Astrocyte (in vitro differentiated cells and primary cell): ENCODE results near the gene IGF1R. TPM values are rescaled to one million over a fixed set of nuclear protein-coding genes. Genes with fewer than 3 reads are reported as not detected.

Experiments
- DNase-seq: peaks from one replicate; pipeline ENCODE4 v3.0.0-alpha.2; 2010; ENCODE audit warnings: low read depth
- FAIRE-seq: peaks from 2 replicates; lab custom pipeline; 2011; peaks lifted over from hg19 to GRCh38; lab: Jason Lieb, UNC
- H2AFZ ChIP-seq: 2 replicates; pipeline ENCODE4 v1.6.0; 2012; ENCODE audit warnings: low read depth, low read length, inconsistent platforms
- H3K27ac ChIP-seq: 2 replicates; pipeline ENCODE4 v1.5.1; 2011; ENCODE audit warnings: low read depth, low read length, inconsistent platforms
- H3K27me3 ChIP-seq: 2 replicates; pipeline ENCODE4 v1.6.0; 2011; ENCODE audit warnings: low read length, inconsistent platforms; ENCODE audit not compliant: insufficient read depth
- H3K36me3 ChIP-seq: 2 replicates; pipeline ENCODE4 v1.5.1; 2011; ENCODE audit warnings: low read length, inconsistent platforms; ENCODE audit not compliant: insufficient read depth
- H3K4me1 ChIP-seq: 2 replicates; pipeline ENCODE4 v1.5.1; 2011; ENCODE audit warnings: low read length, inconsistent platforms; ENCODE audit not compliant: insufficient read depth
- H3K4me2 ChIP-seq: 2 replicates; pipeline ENCODE4 v1.6.0; 2012; ENCODE audit warnings: low read length, inconsistent platforms
- H3K4me3 ChIP-seq: 2 replicates; pipeline ENCODE4 v1.5.1; 2011; ENCODE audit warnings: low read depth, mild to moderate bottlenecking, low read length, inconsistent platforms; ENCODE audit not compliant: insufficient read depth
- H3K79me2 ChIP-seq: 2 replicates; pipeline ENCODE4 v1.6.0; 2012; ENCODE audit warnings: mild to moderate bottlenecking, low read length, inconsistent platforms; ENCODE audit not compliant: insufficient read depth
- H3K9ac ChIP-seq: 2 replicates; pipeline ENCODE4 v1.6.0; 2012; ENCODE audit warnings: mild to moderate bottlenecking, low read length, inconsistent platforms
- H3K9me3 ChIP-seq: 2 replicates; pipeline ENCODE4 v1.5.1; 2012; ENCODE audit warnings: low read depth, mild to moderate bottlenecking, low read length, inconsistent platforms; ENCODE audit not compliant: insufficient read depth
- H4K20me1 ChIP-seq: 2 replicates; pipeline ENCODE4 v1.6.0; 2012; ENCODE audit warnings: low read length, inconsistent platforms; ENCODE audit not compliant: insufficient read depth
- H3K27ac Mint-ChIP-seq: one replicate; pipeline ENCODE4 v1.8.0; 2021; ENCODE audit warnings: mild to moderate bottlenecking, mixed read lengths; ENCODE audit not compliant: unreplicated experiment
- H3K27me3 Mint-ChIP-seq: one replicate; pipeline ENCODE4 v1.8.0; 2021; ENCODE audit warnings: low read depth, mixed read lengths; ENCODE audit not compliant: unreplicated experiment
- H3K36me3 Mint-ChIP-seq: one replicate; pipeline ENCODE4 v1.8.0; 2021; ENCODE audit warnings: low read depth, mixed read lengths; ENCODE audit not compliant: unreplicated experiment
- H3K4me1 Mint-ChIP-seq: one replicate; pipeline ENCODE4 v1.8.0; 2021; ENCODE audit warnings: low read depth, mixed read lengths; ENCODE audit not compliant: unreplicated experiment
- H3K4me3 Mint-ChIP-seq: one replicate; pipeline ENCODE4 v1.8.0; 2021; ENCODE audit warnings: mild to moderate bottlenecking, moderate library complexity, mixed read lengths; ENCODE audit not compliant: unreplicated experiment
- H3K9me3 Mint-ChIP-seq: one replicate; pipeline ENCODE4 v1.8.0; 2021; ENCODE audit warnings: mild to moderate bottlenecking, mixed read lengths; ENCODE audit not compliant: unreplicated experiment
- EZH2 ChIP-seq: IDR thresholded peaks from 2 replicates; pipeline ENCODE4 v1.6.1; 2012; ENCODE audit warnings: mild to moderate bottlenecking, low read length, inconsistent platforms; ENCODE audit not compliant: insufficient read depth
- total RNA-seq: library from RNA; stranded (reverse); gene quantifications from 2 replicates; pipeline ENCODE4 v1.2.1, GENCODE V29; 2021
- TF ChIP-seq, protein P1 (sequence below): IDR thresholded peaks from 2 replicates; pipeline ENCODE4 v1.5.1; 2011; ENCODE audit warnings: low read depth, mild to moderate bottlenecking, inconsistent platforms, low read length, moderate library complexity; ENCODE audit not compliant: insufficient read depth

The IGF1R gene
- total RNA-seq, 1 donor from 2014 or later: 270 TPM

DNA sequence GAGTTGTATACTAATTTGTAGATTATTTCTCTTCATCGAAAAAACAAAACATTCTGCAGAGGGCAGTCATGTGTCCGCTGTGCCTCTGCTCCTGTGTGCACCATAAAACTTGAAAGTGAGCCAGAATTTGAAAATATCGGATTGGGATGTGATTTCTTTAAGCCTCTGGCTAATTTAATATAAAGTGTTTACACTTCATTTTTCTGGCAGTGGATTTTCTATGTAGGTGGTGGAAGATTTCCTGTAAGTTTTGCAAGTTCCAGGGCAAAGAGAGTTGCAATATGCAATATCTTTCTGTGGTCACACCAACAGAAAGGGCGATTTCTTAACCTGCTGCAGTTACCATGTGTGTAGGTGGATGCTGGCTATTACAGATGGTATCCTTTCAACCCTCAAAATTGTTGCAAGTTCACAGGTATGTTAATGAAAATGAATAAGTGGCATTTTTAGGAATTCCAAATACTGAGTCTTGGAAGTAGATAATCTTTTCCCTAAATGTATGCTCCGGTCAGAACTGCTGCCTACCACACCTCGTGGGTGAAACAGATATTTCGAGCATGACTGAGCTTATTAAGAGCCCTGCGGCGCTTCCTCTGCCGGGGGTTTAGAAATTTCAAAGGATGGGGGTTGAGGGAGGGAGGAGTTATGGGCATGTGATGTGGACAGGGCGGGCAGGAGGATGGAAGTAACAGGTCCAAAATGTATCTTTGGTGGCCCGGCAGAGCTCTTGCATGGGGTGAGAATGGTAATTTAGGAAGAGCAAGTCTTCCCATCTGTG lies 225.3 kb downstream of the IGF1R start:
- no peak for TF ChIP-seq EZH2
- TF ChIP-seq, protein P1, sequence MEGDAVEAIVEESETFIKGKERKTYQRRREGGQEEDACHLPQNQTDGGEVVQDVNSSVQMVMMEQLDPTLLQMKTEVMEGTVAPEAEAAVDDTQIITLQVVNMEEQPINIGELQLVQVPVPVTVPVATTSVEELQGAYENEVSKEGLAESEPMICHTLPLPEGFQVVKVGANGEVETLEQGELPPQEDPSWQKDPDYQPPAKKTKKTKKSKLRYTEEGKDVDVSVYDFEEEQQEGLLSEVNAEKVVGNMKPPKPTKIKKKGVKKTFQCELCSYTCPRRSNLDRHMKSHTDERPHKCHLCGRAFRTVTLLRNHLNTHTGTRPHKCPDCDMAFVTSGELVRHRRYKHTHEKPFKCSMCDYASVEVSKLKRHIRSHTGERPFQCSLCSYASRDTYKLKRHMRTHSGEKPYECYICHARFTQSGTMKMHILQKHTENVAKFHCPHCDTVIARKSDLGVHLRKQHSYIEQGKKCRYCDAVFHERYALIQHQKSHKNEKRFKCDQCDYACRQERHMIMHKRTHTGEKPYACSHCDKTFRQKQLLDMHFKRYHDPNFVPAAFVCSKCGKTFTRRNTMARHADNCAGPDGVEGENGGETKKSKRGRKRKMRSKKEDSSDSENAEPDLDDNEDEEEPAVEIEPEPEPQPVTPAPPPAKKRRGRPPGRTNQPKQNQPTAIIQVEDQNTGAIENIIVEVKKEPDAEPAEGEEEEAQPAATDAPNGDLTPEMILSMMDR: no peak
- Histone ChIP-seq H3K9ac (peak overlapping the region; percentile 58), H3K4me3 (peak overlapping the region; percentile 43), H2AFZ (no peak overlapping the region), H3K27ac (peak overlapping the region; percentile 78), H3K27me3 (no peaks in the 10 kb centered on the region), H3K79me2 (peaks cover 92% of the 10 kb centered on the region), H3K4me1 (peaks cover 58% of the 10 kb centered on the region), H4K20me1 (no peaks in the 10 kb centered on the region), H3K4me2 (peak overlapping the region; percentile 79), H3K9me3 (no peaks in the 10 kb centered on the region), H3K36me3 (no peaks in the 10 kb centered on the region)
- peaks cover 9% of the 10 kb centered on the region for H3K36me3 Mint-ChIP-seq
- H3K27ac Mint-ChIP-seq: peak overlapping the region; percentile 91
- H3K9me3 Mint-ChIP-seq: peaks cover 3% of the 10 kb centered on the region
- no peaks in the 10 kb centered on the region for H3K27me3 Mint-ChIP-seq
- H3K4me1 Mint-ChIP-seq: peaks cover 69% of the 10 kb centered on the region
- peak; percentile 62 for FAIRE-seq
- peak; percentile 93 for DNase-seq
- peak overlapping the region; percentile 69 for H3K4me3 Mint-ChIP-seq

DNA sequence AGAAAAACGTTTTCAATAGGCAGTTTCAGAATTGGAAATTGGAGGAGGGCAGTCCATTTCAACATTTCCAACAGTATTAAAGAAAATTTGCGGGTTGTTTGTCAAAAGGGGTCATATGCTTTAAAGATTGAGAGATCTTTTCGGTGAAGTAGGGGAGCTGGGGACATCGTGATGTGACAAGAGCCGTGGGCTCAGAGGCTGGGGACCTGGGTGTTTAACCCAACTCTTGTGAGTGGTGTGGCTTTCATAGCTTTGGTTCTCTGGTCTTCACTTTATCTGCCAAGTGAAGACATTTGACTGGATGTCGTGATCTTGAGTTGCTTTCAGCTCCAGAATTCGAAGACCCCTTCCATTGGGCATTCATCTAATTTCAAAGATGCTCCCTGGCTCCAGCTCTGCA lies 226.0 kb downstream of the IGF1R start:
- peak overlapping the region; percentile 43 for H3K4me3 ChIP-seq
- H3K27ac ChIP-seq: peak overlapping the region; percentile 78
- H3K27ac Mint-ChIP-seq: peak overlapping the region; percentile 91
- H3K4me3 Mint-ChIP-seq: peak overlapping the region; percentile 69
- H3K27me3 ChIP-seq: no peaks in the 10 kb centered on the region
- no peaks in the 10 kb centered on the region for H3K36me3 ChIP-seq
- peaks cover 71% of the 10 kb centered on the region for H3K4me1 Mint-ChIP-seq
- H3K9me3 Mint-ChIP-seq: peaks cover 3% of the 10 kb centered on the region
- H3K9ac ChIP-seq: peak overlapping the region; percentile 58
- no peaks in the 10 kb centered on the region for H3K27me3 Mint-ChIP-seq
- no peaks in the 10 kb centered on the region for H3K9me3 ChIP-seq
- H3K4me2 ChIP-seq: peak overlapping the region; percentile 79
- no peak for FAIRE-seq
- DNase-seq: no peak
- no peaks in the 10 kb centered on the region for H4K20me1 ChIP-seq
- H2AFZ ChIP-seq: no peak overlapping the region
- TF ChIP-seq, protein P1: no peak
- TF ChIP-seq EZH2: no peak
- peaks cover 92% of the 10 kb centered on the region for H3K79me2 ChIP-seq
- peaks cover 62% of the 10 kb centered on the region for H3K4me1 ChIP-seq
- H3K36me3 Mint-ChIP-seq: peaks cover 9% of the 10 kb centered on the region

DNA sequence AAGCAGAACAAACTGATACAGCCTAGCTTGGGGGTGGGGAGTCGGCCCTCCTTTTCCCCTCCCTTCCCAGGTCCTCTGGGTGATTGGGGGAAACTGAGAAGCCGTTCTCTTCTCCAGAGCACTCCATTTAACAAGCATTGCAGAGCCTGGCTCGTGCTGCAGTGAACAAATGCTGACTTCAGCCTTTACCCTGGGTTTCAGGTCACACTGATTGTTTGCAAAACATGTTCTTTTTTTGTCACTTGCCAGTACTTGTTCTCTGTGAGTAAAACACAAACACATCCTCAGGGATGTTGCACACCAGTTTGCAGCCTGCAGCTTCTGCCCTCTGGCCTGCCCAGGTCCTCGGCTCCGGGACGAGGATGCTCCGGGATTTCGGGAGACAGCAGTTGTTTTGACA lies 226.4 kb downstream of the IGF1R start:
- H3K27ac Mint-ChIP-seq: peak overlapping the region; percentile 91

More for the DNA sequence above, 226.4 kb downstream of the IGF1R start:
- no peaks in the 10 kb centered on the region for H4K20me1 ChIP-seq
- H2AFZ ChIP-seq: no peak overlapping the region
- H3K79me2 ChIP-seq: peaks cover 92% of the 10 kb centered on the region
- H3K4me2 ChIP-seq: peak overlapping the region; percentile 79
- FAIRE-seq (no peak), DNase-seq (no peak)
- no peak for TF ChIP-seq EZH2
- TF ChIP-seq, protein P1: no peak
- H3K9me3 ChIP-seq: no peaks in the 10 kb centered on the region
- H3K4me3 ChIP-seq: no peak overlapping the region
- Mint-ChIP-seq H3K4me1 (peaks cover 75% of the 10 kb centered on the region), H3K4me3 (no peak overlapping the region), H3K27me3 (no peaks in the 10 kb centered on the region), H3K36me3 (peaks cover 9% of the 10 kb centered on the region), H3K9me3 (peaks cover 3% of the 10 kb centered on the region)
- peak overlapping the region; percentile 58 for H3K9ac ChIP-seq
- no peaks in the 10 kb centered on the region for H3K27me3 ChIP-seq
- peak overlapping the region; percentile 78 for H3K27ac ChIP-seq
- no peaks in the 10 kb centered on the region for H3K36me3 ChIP-seq
- H3K4me1 ChIP-seq: peaks cover 62% of the 10 kb centered on the region
